HG03196 (cell line): ENCODE measurements around the gene ETFA.

Experiments used
- ATAC-seq: cut with Tn5 transposase; IDR thresholded peaks from one replicate; pipeline ENCODE4 v1.9.1; 2021; ENCODE audit not compliant: unreplicated experiment

The ETFA gene

GRCh38 chr15:76340803-76341365 is 29.6 kb upstream of the ETFA start:
- no peak for ATAC-seq

- ATAC-seq, result no peak
These were observed 29.0 kb upstream of the ETFA start for GRCh38 chr15:76340198-76340802.

GRCh38 chr15:76339305-76340197 is 28.3 kb upstream of the ETFA start:
- no peak for ATAC-seq

GRCh38 chr15:76338486-76339304 is 27.4 kb upstream of the ETFA start:
- no peak for ATAC-seq

GRCh38 chr15:76337696-76338485 is 26.6 kb upstream of the ETFA start:
- ATAC-seq, result no peak

- ATAC-seq, result no peak
These were observed 25.9 kb upstream of the ETFA start for GRCh38 chr15:76337059-76337695.

GRCh38 chr15:76336254-76337058 is 25.2 kb upstream of the ETFA start, which contains the start of gene ISL2:
TSS of gene ISL2 (plus strand) at chr15:76336773. CDS start at chr15:76336884, 111 bp downstream.
- ATAC-seq, result peak; percentile 50

GRCh38 chr15:76335307-76336253 is 24.3 kb upstream of the ETFA start:
- ATAC-seq, result no peak

- no peak for ATAC-seq
These were observed 23.4 kb upstream of the ETFA start for GRCh38 chr15:76334438-76335306.

GRCh38 chr15:76333720-76334437 is 22.6 kb upstream of the ETFA start:
- ATAC-seq, result no peak

GRCh38 chr15:76333309-76333708 is 22.0 kb upstream of the ETFA start:
- ATAC-seq, result no peak

- no peak for ATAC-seq
These were observed 21.5 kb upstream of the ETFA start for GRCh38 chr15:76332796-76333195.

GRCh38 chr15:76330080-76330680 is 18.9 kb upstream of the ETFA start:
- ATAC-seq, result no peak

- no peak for ATAC-seq
These were observed 17.7 kb upstream of the ETFA start for GRCh38 chr15:76328958-76329357.

GRCh38 chr15:76328106-76328696 is 16.9 kb upstream of the ETFA start:
- no peak for ATAC-seq
